Right lobe of liver (tissue), 6 donors: ENCODE data around the gene SULT4A1. TPM values are rescaled to one million over a fixed set of nuclear protein-coding genes. Genes with fewer than 3 reads are reported as not detected.

ENCODE experiments used
- ATAC-seq, 4 donors: fragments of 200-7000 bp; cut with Tn5 transposase; one replicate each; pipeline ENCODE4 v1.9.1; 2020; ENCODE audit warnings: mild to moderate bottlenecking in 4 of 4, moderate library complexity in 4 of 4
- DNase-seq, 3 donors: peaks; one replicate each; pipeline ENCODE4 v3.0.0-alpha.2; 2020
- H3K27ac ChIP-seq, 3 donors: fragments of 200-600 bp; one replicate each; pipeline ENCODE4 v1.8.0; 2022
- H3K27me3 ChIP-seq, 2 donors: fragments of 200-600 bp; one replicate each; pipeline ENCODE4 v1.8.0; 2022
- H3K36me3 ChIP-seq, 4 donors: fragments of 200-600 bp; sonication (generic) in 1 of 4; one replicate each; pipeline versions ENCODE4 v1.5.1 to v1.8.0; 2017 to 2022; ENCODE audit warnings: control low read depth in 1 of 4
- H3K4me1 ChIP-seq, 4 donors: fragments of 200-600 bp; sonication (generic) in 1 of 4; one replicate each; pipeline versions ENCODE4 v1.5.1 to v1.8.0; 2017 to 2022; ENCODE audit warnings: control low read depth in 1 of 4
- H3K4me3 ChIP-seq, 3 donors: fragments of 200-600 bp; one replicate each; pipeline ENCODE4 v1.8.0; 2022
- H3K9me3 ChIP-seq, 4 donors: fragments of 200-600 bp; sonication (generic) in 1 of 4; one replicate each; pipeline versions ENCODE4 v1.5.1 to v1.8.0; 2017 to 2022; ENCODE audit warnings: control low read depth in 1 of 4
- CTCF ChIP-seq, 4 donors: fragments of 200-600 bp in 3 of 4; fragments of 450-650 bp in 1 of 4; IDR thresholded peaks; one replicate each; pipeline versions ENCODE4 v1.5.1 to v1.8.0; 2016 to 2022; ENCODE audit warnings: antibody characterized with exemption in 4 of 4, mild to moderate bottlenecking in 2 of 4
- POLR2A ChIP-seq: fragments of 450-650 bp; IDR thresholded peaks from one replicate; pipeline ENCODE4 v1.6.1; 2017; ENCODE audit warnings: antibody characterized with exemption, mild to moderate bottlenecking
- WGBS: methylation state at CpG from one replicate; pipeline ENCODE4 v1.1.6; 2018; ENCODE audit warnings: low coverage, low lambda C conversion rate; ENCODE audit not compliant: insufficient coverage; ENCODE audit errors: missing lambda C conversion rate; 5-methylcytosine and 5-hydroxymethylcytosine counted together
- intact Hi-C, 2 donors: fragments of 100-400 bp; cut with DNase I; formaldehyde crosslinking; loops; one replicate each; pipeline versions ENCODE4 v1.11.2 to v1.14.1; 2022
- total RNA-seq, 6 experiments: library from RNA; depleted of rRNA in 2 of 6; stranded (reverse); fragments of >200 nt in 2 of 6; fragmentation: NEBNext Ultra II Directional in 3 of 6; extraction: Animal tissue kit (Norgen Biotek cat#: 25700) in 3 of 6; gene quantifications; one replicate each; pipeline versions ENCODE4 v1.1.0 to v1.2.4, GENCODE V29; 2016 to 2023
- donor health status: DM: no; HTN: yes; CAD: no.
- donor health status: DM: no; HTN: no; CAD: no.
- donor health status: DM: no; HTN: no; CAD: no.
- donor health status: DM: no; HTN: yes; CAD: no.
- donor health status: DM: no; HTN: yes; CAD: no.

The SULT4A1 gene
- total RNA-seq, 6 experiments from 2014 or later = 0.09 to 0.20 (median 0.15) TPM; not detected in 2

GRCh38 chr22:43828998-43829782 is 33.1 kb downstream of the SULT4A1 start:
- DNase-seq = peak in 1 of 3 donors; percentile 41
- TF ChIP-seq CTCF (IDR thresholded peaks at IDR 0.05) (peak in 1 of 4 donors; percentile 8), POLR2A (no peak)
- 77% methylated on average over 9 of the region's 20 CpGs for WGBS
- Histone ChIP-seq H3K36me3 (no peaks in the 10 kb centered on the region), H3K9me3 (no peaks in the 10 kb centered on the region), H3K4me3 (no peak overlapping the region), H3K27ac (no peak overlapping the region), H3K4me1 (peaks cover 0 to 8% (median 0%) of the 10 kb centered on the region in 4 donors), H3K27me3 (no peaks in the 10 kb centered on the region)
- intact Hi-C loops = loop anchor here in 1 of 2 donors (5.0 kb wide), 1 partner anchor 442 kb away; no protein-coding TSS in a partner anchor
- no peak for ATAC-seq

GRCh38 chr22:43828725-43828997 is 33.7 kb downstream of the SULT4A1 start:
- TF ChIP-seq CTCF (IDR thresholded peaks at IDR 0.05) = no peak
- no peak for TF ChIP-seq POLR2A
- no peaks in the 10 kb centered on the region for H3K27me3 ChIP-seq
- H3K9me3 ChIP-seq = no peaks in the 10 kb centered on the region
- DNase-seq = no peak
- H3K36me3 ChIP-seq = no peaks in the 10 kb centered on the region
- ATAC-seq = no peak
- no peak overlapping the region for H3K27ac ChIP-seq
- peaks cover 0 to 13% (median 2%) of the 10 kb centered on the region in 4 donors for H3K4me1 ChIP-seq
- intact Hi-C loops = loop anchor here in 1 of 2 donors (5.0 kb wide), 1 partner anchor 441 kb away; no protein-coding TSS in a partner anchor
- WGBS = 80% methylated on average over 1 of the region's 6 CpGs
- H3K4me3 ChIP-seq = no peak overlapping the region

GRCh38 chr22:43827926-43828724 is 34.2 kb downstream of the SULT4A1 start:
- Histone ChIP-seq H3K4me1 (peaks cover 0 to 13% (median 4%) of the 10 kb centered on the region in 4 donors), H3K27me3 (no peaks in the 10 kb centered on the region), H3K9me3 (no peaks in the 10 kb centered on the region), H3K4me3 (no peak overlapping the region), H3K27ac (no peak overlapping the region), H3K36me3 (no peaks in the 10 kb centered on the region)
- DNase-seq = no peak
- intact Hi-C loops = loop anchor here in 1 of 2 donors (5.0 kb wide), 1 partner anchor 441 kb away; no protein-coding TSS in a partner anchor
- TF ChIP-seq CTCF (IDR thresholded peaks at IDR 0.05) (no peak), POLR2A (no peak)
- ATAC-seq = no peak
- 84% methylated on average over 3 of the region's 16 CpGs for WGBS

GRCh38 chr22:43827003-43827735 is 35.1 kb downstream of the SULT4A1 start:
- WGBS = 73% methylated on average over 12 of the region's 13 CpGs
- no peak for DNase-seq
- no peak overlapping the region for H3K4me3 ChIP-seq
- H3K9me3 ChIP-seq = no peaks in the 10 kb centered on the region
- H3K27me3 ChIP-seq = no peaks in the 10 kb centered on the region
- intact Hi-C loops = loop anchor here in 1 of 2 donors (5.0 kb wide), 1 partner anchor 440 kb away; no protein-coding TSS in a partner anchor
- no peaks in the 10 kb centered on the region for H3K36me3 ChIP-seq
- TF ChIP-seq POLR2A = no peak
- no peak for TF ChIP-seq CTCF (IDR thresholded peaks at IDR 0.05)
- no peak overlapping the region for H3K27ac ChIP-seq
- peaks cover 0 to 13% (median 6%) of the 10 kb centered on the region in 4 donors for H3K4me1 ChIP-seq
- no peak for ATAC-seq
